Islet of Langerhans (tissue), 1 donor: ENCODE results near the gene PTHLH.

ENCODE experiments used
- FAIRE-seq: peaks from one replicate; lab custom pipeline; 2011; peaks lifted over from hg19 to GRCh38; lab: Jason Lieb, UNC

The PTHLH gene

DNA sequence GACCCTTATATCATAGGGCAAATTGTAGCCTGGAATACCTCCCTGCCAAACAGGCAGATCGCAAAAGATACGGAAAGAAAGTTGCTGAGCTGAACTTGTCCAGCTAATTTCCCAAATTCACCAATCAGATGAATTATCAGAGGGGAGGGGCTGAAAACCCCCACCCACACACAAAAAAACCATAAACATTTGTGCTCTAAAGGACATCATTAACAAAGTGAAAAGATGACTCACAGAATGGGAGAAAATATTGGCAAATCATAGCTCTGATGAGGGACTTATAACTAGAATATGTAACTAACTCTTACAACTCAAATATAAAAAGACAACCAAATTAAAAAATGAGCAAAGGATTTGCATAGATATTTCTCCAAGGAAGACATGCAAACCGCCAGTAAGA, 36.3 kb downstream of the PTHLH start:
- FAIRE-seq: no peak

DNA sequence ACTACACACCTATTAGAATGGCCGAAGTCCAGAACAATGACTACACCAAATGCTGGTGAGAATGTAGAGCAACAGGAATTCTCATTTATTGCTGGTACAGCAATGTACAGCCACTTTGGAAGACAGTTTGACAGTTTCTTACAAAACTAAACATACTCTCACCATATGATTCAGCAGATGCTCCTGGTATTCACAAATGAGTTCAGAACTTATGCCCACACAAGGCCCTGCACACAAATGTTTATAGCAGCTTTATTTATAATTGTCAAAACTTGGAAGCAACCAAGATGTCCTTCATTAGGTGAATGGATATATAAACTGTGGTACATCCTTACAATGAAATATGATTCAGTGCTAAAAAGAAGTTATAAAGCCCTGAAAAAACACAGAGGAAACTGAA, 38.3 kb downstream of the PTHLH start:
- FAIRE-seq: no peak

GRCh38 chr12:27931390-27931789, 41.1 kb downstream of the PTHLH start:
- no peak for FAIRE-seq

DNA sequence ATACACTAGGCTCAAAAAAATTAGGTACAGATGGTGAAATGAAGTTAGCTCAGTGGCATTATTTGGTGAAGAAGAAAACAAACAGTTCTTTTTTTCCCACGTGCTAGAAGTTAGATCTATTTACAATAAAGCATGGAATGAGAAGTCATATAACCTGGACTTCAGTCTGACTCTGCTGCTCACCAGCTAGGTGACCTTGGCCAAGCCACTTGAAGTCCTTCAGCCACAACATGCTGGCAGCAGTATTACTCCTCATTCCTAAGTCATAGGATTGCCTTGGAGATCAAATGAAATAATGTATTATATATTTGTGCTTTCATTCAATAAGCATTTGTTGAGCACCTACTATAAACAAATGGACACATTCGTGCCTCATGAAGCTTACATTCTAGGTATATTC, 45.2 kb downstream of the PTHLH start:
- FAIRE-seq: no peak

DNA sequence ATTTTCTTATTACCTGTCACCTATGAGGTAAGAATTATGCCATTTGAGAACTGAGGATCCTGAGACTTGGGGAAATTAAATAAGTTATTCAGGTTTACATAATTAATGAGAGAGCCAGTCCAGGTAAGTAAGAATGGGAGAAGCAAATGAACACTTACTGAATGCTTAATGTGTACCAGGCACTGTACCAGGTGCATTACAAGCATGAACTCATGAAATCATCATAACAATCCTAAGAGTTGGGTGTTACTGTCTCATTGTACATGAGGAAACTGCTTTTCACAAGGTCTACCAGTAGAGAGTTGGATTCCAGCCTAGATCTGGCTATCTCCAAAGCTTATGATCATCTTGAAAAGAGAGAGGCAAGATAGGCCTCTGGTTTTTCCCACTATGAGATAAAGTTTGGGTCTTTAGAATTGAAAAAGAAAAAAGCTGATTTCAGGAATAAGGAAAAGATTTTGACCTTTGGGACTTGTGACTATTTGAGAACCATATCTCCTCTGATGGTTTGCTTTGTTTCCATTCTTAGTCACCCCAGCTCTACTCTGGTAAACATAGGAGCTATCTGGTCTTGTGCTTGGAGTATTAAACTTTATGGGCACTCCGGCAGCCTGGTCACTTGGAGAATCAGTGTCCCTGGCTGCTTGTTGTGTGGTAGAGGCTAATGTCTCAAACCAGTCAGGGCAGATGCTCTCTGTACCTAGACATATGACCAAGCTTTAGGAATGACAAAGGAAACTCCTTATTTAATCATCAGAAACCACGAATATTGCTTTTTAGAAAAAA, 48.0 kb downstream of the PTHLH start:
- no peak for FAIRE-seq

DNA sequence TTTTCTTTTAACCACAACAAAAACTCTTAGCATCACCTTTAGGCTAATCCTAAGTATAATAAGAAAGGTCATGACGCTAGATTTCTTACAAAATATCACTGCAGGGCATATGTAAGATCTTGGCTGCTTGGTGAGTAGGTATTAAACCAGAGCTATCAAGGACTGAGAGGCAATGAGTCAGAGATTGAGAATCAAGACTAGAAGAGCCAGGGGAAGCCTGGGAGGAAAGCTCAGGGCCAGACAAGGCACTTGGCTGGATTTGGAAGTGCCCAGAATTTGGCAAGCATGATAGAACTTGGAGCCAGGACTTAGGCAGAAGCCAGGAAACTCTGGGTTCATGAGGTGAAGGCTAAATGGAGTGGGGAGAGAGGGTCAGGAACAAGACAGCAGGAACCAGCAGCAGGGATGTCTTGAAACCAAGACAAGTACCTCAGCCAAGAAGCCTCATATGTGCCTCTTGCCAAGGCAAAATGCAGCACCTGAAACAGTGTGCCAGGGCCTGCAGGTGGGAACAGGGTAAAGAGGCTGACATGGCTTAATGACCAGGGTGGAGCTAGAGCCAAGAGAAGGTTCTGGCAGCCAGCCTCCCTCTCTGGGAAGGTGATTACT, 49.9 kb downstream of the PTHLH start:
- FAIRE-seq: no peak

- FAIRE-seq: no peak
Measured at GRCh38 chr12:27919671-27920235, 52.8 kb downstream of the PTHLH start.

DNA sequence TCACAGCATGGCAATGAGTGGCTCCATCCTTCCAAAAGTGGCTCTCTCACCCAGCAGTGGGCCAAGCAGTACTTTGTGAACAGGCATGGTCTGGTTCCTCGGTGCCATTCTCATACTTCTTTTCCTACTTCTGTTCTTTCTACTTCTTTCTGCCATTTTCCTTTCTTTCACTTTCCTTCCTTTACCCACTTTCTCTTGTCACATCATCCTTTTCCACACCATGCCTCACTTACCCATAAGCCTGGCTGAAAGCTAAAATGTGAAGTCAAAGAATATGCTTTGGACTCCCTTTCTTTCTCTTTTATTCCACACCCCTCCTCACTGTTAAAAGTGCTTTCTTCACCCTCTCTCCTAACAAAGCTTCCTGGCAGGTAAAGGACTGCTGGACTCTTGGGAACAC, 57.0 kb downstream of the PTHLH start:
- no peak for FAIRE-seq

- FAIRE-seq: no peak
Measured at GRCh38 chr12:27915021-27915420, 57.5 kb downstream of the PTHLH start.

- no peak for FAIRE-seq
Measured at GRCh38 chr12:27913999-27914614, 58.4 kb downstream of the PTHLH start.

GRCh38 chr12:27911397-27911796, 61.1 kb downstream of the PTHLH start:
- FAIRE-seq: no peak
